ENCODE results near the gene SLAIN2.

- no peak for TF ChIP-seq CTCF (IDR thresholded peaks at IDR 0.05; ENCODE audit: insufficient read depth, low read depth, low read length)
- TF ChIP-seq EZH2 (IDR thresholded peaks at IDR 0.05; ENCODE audit: insufficient read depth, low read length): no peak
These were observed 105.3 kb downstream of the SLAIN2 start for GRCh38 chr4:48446642-48447041.
